Muscle of back (tissue), 11 donors: ENCODE measurements around the gene COMMD4. TPM values are rescaled to one million over a fixed set of nuclear protein-coding genes. Genes with fewer than 3 reads are reported as not detected.
"Not testable (repeated sequence)": the region's sequence is repeated elsewhere in the genome, so short reads cannot be mapped to it uniquely, and the experiment has no call there.

Experiments
- DNase-seq, 3 donors: peaks; one replicate each; pipeline versions ENCODE4 v3.0.0 to v3.0.0-alpha.2; 2013
- polyA plus RNA-seq, 10 donors: library from polyadenylated mRNA; unstranded; fragments of 120-200 nt; gene quantifications; one replicate each; pipeline ENCODE4 v1.2.1, GENCODE V29; 2013; ENCODE audit not compliant: insufficient read length in 10 of 10

The COMMD4 gene
- polyA plus RNA-seq, 10 donors, result 33.4 to 65.0 (median 41.2) TPM

GRCh38 chr15:75328493-75329314 is 7.2 kb upstream of the COMMD4 start:
- no peak for DNase-seq

- no peak for DNase-seq
Observed at GRCh38 chr15:75329571-75329970, 6.3 kb upstream of the COMMD4 start.

GRCh38 chr15:75332093-75332492 is 3.8 kb upstream of the COMMD4 start:
- DNase-seq, result not testable (repeated sequence)

GRCh38 chr15:75333654-75334419 is 2.0 kb upstream of the COMMD4 start:
- DNase-seq, result not testable (repeated sequence)

- DNase-seq, result no peak
Observed at GRCh38 chr15:75335313-75335704, 554 bp upstream of the COMMD4 start.

GRCh38 chr15:75338661-75339240 is 2.9 kb downstream of the COMMD4 start:
- DNase-seq, result no peak

- DNase-seq, result no peak
Observed at GRCh38 chr15:75339531-75340240, 3.8 kb downstream of the COMMD4 start.

- DNase-seq, result no peak
Observed at GRCh38 chr15:75342221-75342620, 6.4 kb downstream of the COMMD4 start.

- not testable (repeated sequence) for DNase-seq
Observed at GRCh38 chr15:75343953-75344352, 8.1 kb downstream of the COMMD4 start.

- no peak for DNase-seq
Observed at GRCh38 chr15:75346796-75347221, 10.9 kb downstream of the COMMD4 start, which contains the start of gene NEIL1. NEIL1 (plus strand) TSS chr15:75347039; CDS start chr15:75348906, 1,867 bp downstream.

- DNase-seq, result peak in 1 of 3 donors; percentile 64
Observed at GRCh38 chr15:75347222-75348033, 11.6 kb downstream of the COMMD4 start.

- peak in 1 of 3 donors; percentile 59 for DNase-seq
Observed at GRCh38 chr15:75348034-75348561, 12.2 kb downstream of the COMMD4 start.

GRCh38 chr15:75348562-75349350 is 12.9 kb downstream of the COMMD4 start:
- DNase-seq, result no peak

GRCh38 chr15:75349351-75349669 is 13.4 kb downstream of the COMMD4 start:
- not testable (repeated sequence) for DNase-seq

- no peak for DNase-seq
Observed at GRCh38 chr15:75349851-75350588, 14.2 kb downstream of the COMMD4 start.

- DNase-seq, result no peak
Observed at GRCh38 chr15:75350601-75351361, 14.9 kb downstream of the COMMD4 start.

- no peak for DNase-seq
Observed at GRCh38 chr15:75352186-75353080, 16.6 kb downstream of the COMMD4 start.
